ENCODE results near the gene EPS8L2. TPM values are rescaled to one million over a fixed set of nuclear protein-coding genes. Genes with fewer than 3 reads are reported as not detected.
A peak's percentile ranks its signal among the peaks of the same experiment; 100 is the strongest.

Gene EPS8L2
- total and polyA plus RNA-seq, 2 donors (not counting 1 experiment from before 2014, with no cell fraction given) = 13.9 to 22.7 TPM

GRCh38 chr11:727281-727701 is 21.3 kb downstream of the EPS8L2 start:
- Histone ChIP-seq H2AFZ (ENCODE audit: insufficient read depth, low read depth, low read length, poor library complexity, severe bottlenecking) (no peak overlapping the region), H3K4me3 (ENCODE audit: control extremely low read depth in 1 of 5, extremely low read depth in 1 of 5, insufficient read depth in 1 of 5, low read depth in 2 of 5, low read length in 4 of 5) (no peak overlapping the region), H3K4me1 (ENCODE audit: control insufficient read depth in 2 of 2, insufficient read depth in 2 of 2, low read length in 2 of 2) (peaks cover 17 to 35% of the 10 kb centered on the region in 2 donors), H3K27ac (ENCODE audit: low read length in 2 of 2) (no peak overlapping the region), H3K4me2 (replicated peaks; ENCODE audit: low read depth, low read length, poor library complexity, severe bottlenecking) (peak overlapping the region; percentile 94), H3K9ac (ENCODE audit: low read length) (no peak overlapping the region), H3K79me2 (ENCODE audit: control insufficient read depth, insufficient read depth, low read length) (no peaks in the 10 kb centered on the region), H3K27me3 (replicated peaks in 1 of 4; ENCODE audit: control extremely low read depth in 1 of 4, control insufficient read depth in 3 of 4, insufficient read depth in 4 of 4, low read length in 3 of 4) (peaks cover 0 to 25% (median 0%) of the 10 kb centered on the region in 4 experiments), H4K20me1 (ENCODE audit: control insufficient read depth, insufficient read depth, low read length, poor library complexity, severe bottlenecking) (peaks cover 9% of the 10 kb centered on the region), H3K36me3 (replicated peaks in 1 of 2; ENCODE audit: control extremely low read depth in 1 of 2, control insufficient read depth in 1 of 2, extremely low read depth in 1 of 2, insufficient read depth in 2 of 2, low read length in 1 of 2) (no peaks in the 10 kb centered on the region), H3K9me3 (ENCODE audit: control extremely low read depth in 1 of 3, control insufficient read depth in 2 of 3, insufficient read depth in 1 of 3, low read length in 2 of 3) (no peaks in the 10 kb centered on the region)
- ChIA-PET POLR2A (interaction anchor here (1.6 to 8.2 kb wide), 2 partner anchors 32 to 192 kb away, joined by 4 to 105 read pairs; partner anchors contain the start of genes DEAF1, HRAS and TMEM80), CTCF (interaction anchor here (0.7 to 8.2 kb wide), 10 partner anchors 13 to 172 kb away, joined by 3 to 104 read pairs (median 7); partner anchors contain the start of genes DEAF1, TALDO1 and TMEM80)
- peaks cover 15% of the 10 kb centered on the region for H3K4me1 Mint-ChIP-seq
- intact Hi-C loops (cut with micrococcal nuclease) = loop anchor here (5.0 to 10.0 kb wide), 2 partner anchors 70 to 112 kb away; partner anchors contain the start of genes IRF7 and SLC25A22
- no peaks in the 10 kb centered on the region for H3K9me3 Mint-ChIP-seq (ENCODE audit: insufficient read depth)
- H3K27me3 Mint-ChIP-seq = peaks cover 5% of the 10 kb centered on the region
- TF ChIP-seq EZH2 (IDR thresholded peaks at IDR 0.05; ENCODE audit: borderline replicate concordance, insufficient read depth, low read depth, low read length, poor library complexity, severe bottlenecking) (no peak), CTCF (IDR thresholded peaks at IDR 0.05) (no peak)
- DNase-seq = peak; percentile 32
- ATAC-seq (ENCODE audit: low read depth) = no peak
- WGBS (ENCODE audit: insufficient coverage) = 98% methylated on average over 12 of the region's 12 CpGs
- H3K4me3 Mint-ChIP-seq = no peak overlapping the region
- no peak overlapping the region for H3K27ac Mint-ChIP-seq
